ENCODE data around the gene RPAIN. TPM values are rescaled to one million over a fixed set of nuclear protein-coding genes. Genes with fewer than 3 reads are reported as not detected.
A peak's percentile ranks its signal among the peaks of the same experiment; 100 is the strongest.

Gene RPAIN
- total and polyA plus RNA-seq, 12 donors, result 22.6 to 47.0 (median 29.8) TPM

DNA sequence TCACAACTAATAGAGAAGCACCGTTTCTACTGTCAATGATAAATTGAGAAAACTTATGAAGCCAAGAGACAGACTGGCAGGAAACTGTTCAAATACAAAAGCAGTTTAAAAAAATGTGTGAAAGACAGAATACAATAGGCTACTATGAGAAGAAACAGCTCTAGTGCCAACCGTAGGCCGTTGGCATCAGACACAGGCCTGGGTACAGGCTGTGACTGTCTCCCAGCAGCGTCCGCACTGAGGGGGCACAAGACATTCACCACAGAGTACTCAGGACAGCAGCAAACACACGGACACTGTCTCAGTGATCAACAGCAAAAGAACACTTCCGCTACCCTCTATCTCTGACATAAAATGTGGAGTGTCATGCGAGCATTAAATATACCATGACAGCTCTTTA, 26.8 kb downstream of the RPAIN start:
- intact Hi-C loops (cut with DNase I), result no loop called here
- 91 to 92% methylated on average over 8 of the region's 8 CpGs for WGBS, 2 donors
- H3K36me3 ChIP-seq, result peaks cover 0 to 98% (median 45%) of the 10 kb centered on the region in 9 donors

DNA sequence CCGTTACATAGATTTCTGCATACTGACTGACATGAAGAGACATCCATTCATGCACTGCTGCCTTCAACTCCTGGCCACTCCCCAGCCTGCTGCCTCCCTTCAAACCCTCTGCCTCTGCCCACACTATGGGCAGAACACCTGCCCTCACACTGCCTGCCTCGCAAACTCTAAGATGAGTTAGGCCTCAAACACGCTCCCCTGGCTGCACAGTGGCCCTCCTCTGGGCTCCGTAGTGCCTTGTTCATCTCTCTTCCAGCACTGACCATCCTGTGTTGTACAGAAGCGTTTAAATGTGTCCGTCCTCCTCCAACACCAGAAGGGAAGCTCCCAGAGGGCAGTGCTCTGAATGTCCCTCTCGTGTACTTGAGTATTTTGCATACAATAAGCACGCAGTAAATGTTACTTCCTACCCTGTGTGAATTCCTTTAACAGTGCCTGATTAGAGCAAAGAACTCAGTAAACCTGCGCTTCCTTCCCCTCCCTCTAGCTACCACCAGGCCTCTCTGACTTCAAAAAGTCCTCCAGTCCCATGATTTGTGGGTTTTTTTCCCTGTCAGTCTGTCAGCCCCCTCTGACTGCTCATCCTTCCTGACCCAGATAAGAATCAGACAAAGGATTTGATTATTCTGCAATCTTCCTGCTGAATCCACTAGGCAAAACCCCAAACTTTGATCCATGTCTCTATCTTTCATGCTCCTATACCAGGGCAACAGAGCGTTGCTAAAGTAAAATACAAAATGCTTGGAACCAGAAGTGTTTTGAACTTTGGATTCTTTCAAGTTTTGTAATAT, 44.9 kb downstream of the RPAIN start:
- WGBS, 2 donors, result 84 to 88% methylated on average over 10 of the region's 10 CpGs
- intact Hi-C loops (cut with DNase I), result no loop called here

More for the DNA sequence above, 26.8 kb downstream of the RPAIN start:
- Histone ChIP-seq H3K27ac (no peak overlapping the region), H3K4me3 (no peak overlapping the region), H3K27me3 (no peaks in the 10 kb centered on the region), H3K9me3 (no peaks in the 10 kb centered on the region), H3K4me1 (no peaks in the 10 kb centered on the region)
- no peak for TF ChIP-seq CTCF (IDR thresholded peaks at IDR 0.05)
- no peak for DNase-seq
- peak in 1 of 8 donors; percentile 53 for ATAC-seq

GRCh38 chr17:5466295-5466694, 46.3 kb downstream of the RPAIN start:
- Histone ChIP-seq H3K27ac (no peak overlapping the region), H3K4me1 (peaks cover 0 to 34% (median 22%) of the 10 kb centered on the region in 9 donors), H3K9me3 (no peaks in the 10 kb centered on the region), H3K36me3 (peaks cover 0 to 19% (median 0%) of the 10 kb centered on the region in 9 donors), H3K4me3 (no peak overlapping the region), H3K27me3 (no peaks in the 10 kb centered on the region)
- intact Hi-C loops (cut with DNase I), result no loop called here
- no peak for TF ChIP-seq CTCF (IDR thresholded peaks at IDR 0.05)
- no peak for DNase-seq
- 92 to 94% methylated on average over 4 of the region's 4 CpGs for WGBS, 2 donors
- ATAC-seq, result no peak

More for the DNA sequence above, 44.9 kb downstream of the RPAIN start:
- H3K4me1 ChIP-seq, result peaks cover 0 to 34% (median 22%) of the 10 kb centered on the region in 9 donors
- TF ChIP-seq CTCF (IDR thresholded peaks at IDR 0.05), result no peak
- ATAC-seq, result no peak
- H3K27ac ChIP-seq, result no peak overlapping the region
- no peaks in the 10 kb centered on the region for H3K27me3 ChIP-seq
- no peak overlapping the region for H3K4me3 ChIP-seq
- DNase-seq, result no peak
- peaks cover 0 to 29% (median 7%) of the 10 kb centered on the region in 9 donors for H3K36me3 ChIP-seq
- H3K9me3 ChIP-seq, result no peaks in the 10 kb centered on the region

DNA sequence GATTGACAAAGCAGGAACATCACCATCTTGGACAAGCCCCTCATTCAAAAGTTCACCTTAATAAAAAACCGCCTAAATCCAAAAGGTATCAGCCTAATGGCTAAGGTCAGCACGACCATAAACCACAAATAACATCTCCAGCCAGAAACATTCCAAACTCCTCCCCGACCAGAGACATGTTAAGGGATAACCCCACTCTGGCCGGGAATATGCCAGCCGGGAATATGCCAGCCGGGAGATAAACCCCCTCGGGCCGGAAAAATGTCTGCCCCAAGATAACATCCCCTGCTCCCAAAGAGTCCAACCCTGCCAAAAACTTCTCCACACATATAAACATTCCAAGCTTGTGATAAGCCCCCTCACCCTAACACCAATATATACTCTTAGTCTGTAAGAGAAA, 47.4 kb downstream of the RPAIN start:
- Histone ChIP-seq H3K4me1 (peaks cover 0 to 31% (median 22%) of the 10 kb centered on the region in 9 donors), H3K27me3 (no peaks in the 10 kb centered on the region), H3K27ac (no peak overlapping the region), H3K4me3 (peak overlapping the region in 9 of 10 donors; percentile 68 to 98 (median 89)), H3K9me3 (no peaks in the 10 kb centered on the region), H3K36me3 (peaks cover 0 to 19% (median 4%) of the 10 kb centered on the region in 9 donors)
- intact Hi-C loops (cut with DNase I), result no loop called here
- TF ChIP-seq CTCF (IDR thresholded peaks at IDR 0.05), result no peak
- no peak for ATAC-seq
- WGBS, 2 donors, result 2 to 9% methylated on average over 8 of the region's 8 CpGs
- DNase-seq, result no peak
